ENCODE measurements around the gene AK4. TPM values are rescaled to one million over a fixed set of nuclear protein-coding genes. Genes with fewer than 3 reads are reported as not detected.

The AK4 gene
- total RNA-seq, 1 donor from 2014 or later, result 52.9 TPM

DNA sequence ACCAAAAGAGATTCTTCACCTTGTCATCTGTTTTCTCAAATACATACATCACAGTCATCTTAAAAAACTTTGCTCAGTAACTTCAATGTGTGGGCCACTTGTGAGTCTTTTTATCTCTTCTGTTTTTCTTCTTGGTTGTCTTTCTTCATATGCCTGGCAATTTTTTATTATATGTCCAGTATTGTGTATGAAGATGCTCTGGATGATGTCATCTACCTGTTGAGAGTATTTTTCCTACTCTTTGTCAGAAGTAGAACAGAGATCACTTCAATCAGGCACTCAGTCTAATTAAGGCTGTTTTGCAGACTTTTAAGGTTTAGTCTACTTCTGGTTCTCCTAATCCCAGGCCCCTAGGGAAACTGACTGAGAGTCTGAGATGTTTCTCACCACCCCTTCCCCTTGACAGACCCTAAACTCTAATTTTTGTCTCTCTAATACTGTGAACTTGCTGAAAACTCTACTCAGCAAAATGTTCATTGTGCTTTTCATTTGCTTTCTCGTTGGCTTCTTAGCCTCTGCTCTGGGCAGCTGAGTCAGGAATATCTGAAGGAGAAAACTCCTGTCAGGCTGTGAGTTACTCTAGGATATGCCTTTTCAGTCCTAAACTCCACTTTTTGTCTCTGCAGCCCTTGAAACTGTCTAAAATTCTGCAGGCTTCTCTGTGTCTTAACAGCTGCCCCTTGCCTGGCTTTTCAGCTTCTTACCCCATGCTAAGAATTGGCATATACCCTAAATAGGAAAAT, 128.4 kb downstream of the AK4 start:
- TF ChIP-seq CTCF (IDR thresholded peaks at IDR 0.05; ENCODE audit: insufficient read depth, low read length, severe bottlenecking), result no peak
- H3K27me3 ChIP-seq (ENCODE audit: control insufficient read depth, insufficient read depth, low read length), result no peaks in the 10 kb centered on the region
- H3K36me3 ChIP-seq (ENCODE audit: control insufficient read depth, insufficient read depth, low read length), result no peaks in the 10 kb centered on the region
- no peak overlapping the region for H3K4me3 ChIP-seq (ENCODE audit: low read depth, low read length)
- no peak for FAIRE-seq
- no peak for DNase-seq (ENCODE audit: low read depth)

GRCh38 chr1:65277605-65278347, 129.8 kb downstream of the AK4 start:
- TF ChIP-seq CTCF (IDR thresholded peaks at IDR 0.05; ENCODE audit: insufficient read depth, low read length, severe bottlenecking), result no peak
- no peak for DNase-seq (ENCODE audit: low read depth)
- Histone ChIP-seq H3K36me3 (ENCODE audit: control insufficient read depth, insufficient read depth, low read length) (no peaks in the 10 kb centered on the region), H3K27me3 (ENCODE audit: control insufficient read depth, insufficient read depth, low read length) (no peaks in the 10 kb centered on the region), H3K4me3 (ENCODE audit: low read depth, low read length) (no peak overlapping the region)
- no peak for FAIRE-seq

- H3K36me3 ChIP-seq (ENCODE audit: control insufficient read depth, insufficient read depth, low read length), result no peaks in the 10 kb centered on the region
- no peaks in the 10 kb centered on the region for H3K27me3 ChIP-seq (ENCODE audit: control insufficient read depth, insufficient read depth, low read length)
- TF ChIP-seq CTCF (IDR thresholded peaks at IDR 0.05; ENCODE audit: insufficient read depth, low read length, severe bottlenecking), result no peak
- DNase-seq (ENCODE audit: low read depth) (no peak), FAIRE-seq (no peak)
- no peak overlapping the region for H3K4me3 ChIP-seq (ENCODE audit: low read depth, low read length)
These were observed 130.5 kb downstream of the AK4 start for GRCh38 chr1:65278376-65279069.

- no peaks in the 10 kb centered on the region for H3K27me3 ChIP-seq (ENCODE audit: control insufficient read depth, insufficient read depth, low read length)
- H3K36me3 ChIP-seq (ENCODE audit: control insufficient read depth, insufficient read depth, low read length), result no peaks in the 10 kb centered on the region
- no peak overlapping the region for H3K4me3 ChIP-seq (ENCODE audit: low read depth, low read length)
- DNase-seq (ENCODE audit: low read depth) (no peak), FAIRE-seq (no peak)
- no peak for TF ChIP-seq CTCF (IDR thresholded peaks at IDR 0.05; ENCODE audit: insufficient read depth, low read length, severe bottlenecking)
These were observed 131.2 kb downstream of the AK4 start for GRCh38 chr1:65279070-65279779.

Other genes starting within 250 kb of the AK4 start
- 55.8 and 63.0 TPM in 2 replicates for gene JAK1, start 181.7 kb upstream of the AK4 start, total RNA-seq
- gene DNAJC6, start 161.3 kb downstream of the AK4 start, total RNA-seq, result 1.9 and 2.1 TPM in 2 replicates

Measured in bronchial epithelial cell (primary cell).